ENCODE results near the gene CCR9.
A peak's percentile ranks its signal among the peaks of the same experiment; 100 is the strongest.

The CCR9 gene

GRCh38 chr3:45868213-45868612 lies 18.1 kb upstream of the CCR9 start:
- no peak for TF ChIP-seq GATA3 (IDR thresholded peaks at IDR 0.05; ENCODE audit: low read depth, low read length)
- TF ChIP-seq GATA2 (IDR thresholded peaks at IDR 0.05; ENCODE audit: low read depth, low read length), result no peak

- no peak for TF ChIP-seq GATA3 (IDR thresholded peaks at IDR 0.05; ENCODE audit: low read depth, low read length)
- TF ChIP-seq GATA2 (IDR thresholded peaks at IDR 0.05; ENCODE audit: low read depth, low read length), result no peak
Measured at GRCh38 chr3:45868650-45869049, 17.7 kb upstream of the CCR9 start.

GRCh38 chr3:45869638-45870037 lies 16.7 kb upstream of the CCR9 start:
- TF ChIP-seq GATA2 (IDR thresholded peaks at IDR 0.05; ENCODE audit: low read depth, low read length), result no peak
- no peak for TF ChIP-seq GATA3 (IDR thresholded peaks at IDR 0.05; ENCODE audit: low read depth, low read length)

GRCh38 chr3:45870099-45870498 lies 16.2 kb upstream of the CCR9 start:
- TF ChIP-seq GATA2 (IDR thresholded peaks at IDR 0.05; ENCODE audit: low read depth, low read length), result peak; percentile 63
- no peak for TF ChIP-seq GATA3 (IDR thresholded peaks at IDR 0.05; ENCODE audit: low read depth, low read length)

GRCh38 chr3:45871780-45872179 lies 14.6 kb upstream of the CCR9 start:
- TF ChIP-seq GATA3 (IDR thresholded peaks at IDR 0.05; ENCODE audit: low read depth, low read length) (no peak), GATA2 (IDR thresholded peaks at IDR 0.05; ENCODE audit: low read depth, low read length) (no peak)

- TF ChIP-seq GATA2 (IDR thresholded peaks at IDR 0.05; ENCODE audit: low read depth, low read length) (no peak), GATA3 (IDR thresholded peaks at IDR 0.05; ENCODE audit: low read depth, low read length) (no peak)
Measured at GRCh38 chr3:45872569-45872968, 13.8 kb upstream of the CCR9 start.

- TF ChIP-seq GATA3 (IDR thresholded peaks at IDR 0.05; ENCODE audit: low read depth, low read length), result no peak
- no peak for TF ChIP-seq GATA2 (IDR thresholded peaks at IDR 0.05; ENCODE audit: low read depth, low read length)
Measured at GRCh38 chr3:45873036-45873435, 13.3 kb upstream of the CCR9 start.

GRCh38 chr3:45873638-45874037 lies 12.7 kb upstream of the CCR9 start:
- TF ChIP-seq GATA3 (IDR thresholded peaks at IDR 0.05; ENCODE audit: low read depth, low read length), result no peak
- TF ChIP-seq GATA2 (IDR thresholded peaks at IDR 0.05; ENCODE audit: low read depth, low read length), result no peak

- TF ChIP-seq GATA2 (IDR thresholded peaks at IDR 0.05; ENCODE audit: low read depth, low read length), result no peak
- no peak for TF ChIP-seq GATA3 (IDR thresholded peaks at IDR 0.05; ENCODE audit: low read depth, low read length)
Measured at GRCh38 chr3:45874677-45875346, 11.5 kb upstream of the CCR9 start.

- TF ChIP-seq GATA3 (IDR thresholded peaks at IDR 0.05; ENCODE audit: low read depth, low read length), result no peak
- no peak for TF ChIP-seq GATA2 (IDR thresholded peaks at IDR 0.05; ENCODE audit: low read depth, low read length)
Measured at GRCh38 chr3:45878124-45878523, 8.2 kb upstream of the CCR9 start.

- TF ChIP-seq GATA3 (IDR thresholded peaks at IDR 0.05; ENCODE audit: low read depth, low read length), result no peak
Measured at GRCh38 chr3:45880725-45881077, 5.6 kb upstream of the CCR9 start.

GRCh38 chr3:45881078-45882022 lies 5.0 kb upstream of the CCR9 start:
- TF ChIP-seq GATA3 (IDR thresholded peaks at IDR 0.05; ENCODE audit: low read depth, low read length) (no peak), GATA2 (IDR thresholded peaks at IDR 0.05; ENCODE audit: low read depth, low read length) (no peak)

GRCh38 chr3:45884368-45885201 lies 1.8 kb upstream of the CCR9 start:
- TF ChIP-seq GATA3 (IDR thresholded peaks at IDR 0.05; ENCODE audit: low read depth, low read length) (no peak), GATA2 (IDR thresholded peaks at IDR 0.05; ENCODE audit: low read depth, low read length) (no peak)

- TF ChIP-seq GATA2 (IDR thresholded peaks at IDR 0.05; ENCODE audit: low read depth, low read length) (no peak), GATA3 (IDR thresholded peaks at IDR 0.05; ENCODE audit: low read depth, low read length) (no peak)
Measured at GRCh38 chr3:45887285-45887684, 942 bp downstream of the CCR9 start.

Data from SH-SY5Y (cell line).